GDM1 (cell line): ENCODE measurements around the gene NRCAM.
"Not testable (repeated sequence)": the region's sequence is repeated elsewhere in the genome, so short reads cannot be mapped to it uniquely, and the experiment has no call there.

Experiments used
- DNase-seq: peaks from one replicate; lab custom pipeline; 2025; lab: John Stamatoyannopoulos, UW

NRCAM gene

GRCh38 chr7:108455998-108456677, at the start of gene NRCAM:
TSS of gene NRCAM (minus strand) at chr7:108456436. CDS start at chr7:108240064, 216,372 bp downstream.
- DNase-seq: no peak

- DNase-seq: not testable (repeated sequence)
These were observed 48.3 kb upstream of the NRCAM start for GRCh38 chr7:108504576-108504975.

- DNase-seq: no peak
These were observed 47.1 kb upstream of the NRCAM start for GRCh38 chr7:108503112-108504026.

- DNase-seq: no peak
These were observed 43.3 kb upstream of the NRCAM start for GRCh38 chr7:108499566-108499965.

GRCh38 chr7:108498481-108498880, 42.2 kb upstream of the NRCAM start:
- DNase-seq: no peak

- peak; percentile 38 for DNase-seq
These were observed 41.0 kb upstream of the NRCAM start for GRCh38 chr7:108497082-108497725.

- DNase-seq: no peak
These were observed 36.5 kb upstream of the NRCAM start for GRCh38 chr7:108492742-108493141.

- DNase-seq: no peak
These were observed 32.7 kb upstream of the NRCAM start for GRCh38 chr7:108488768-108489538.

- no peak for DNase-seq
These were observed 31.4 kb upstream of the NRCAM start for GRCh38 chr7:108487646-108488045.

GRCh38 chr7:108486291-108486966, 30.2 kb upstream of the NRCAM start:
- no peak for DNase-seq

GRCh38 chr7:108484137-108484536, 27.9 kb upstream of the NRCAM start:
- DNase-seq: no peak

GRCh38 chr7:108480311-108480710, 24.1 kb upstream of the NRCAM start:
- no peak for DNase-seq

GRCh38 chr7:108479751-108480150, 23.5 kb upstream of the NRCAM start:
- no peak for DNase-seq

- no peak for DNase-seq
These were observed 22.9 kb upstream of the NRCAM start for GRCh38 chr7:108479118-108479517.

- no peak for DNase-seq
These were observed 12.0 kb upstream of the NRCAM start for GRCh38 chr7:108468246-108468645.

GRCh38 chr7:108467391-108467790, 11.2 kb upstream of the NRCAM start:
- no peak for DNase-seq

- DNase-seq: not testable (repeated sequence)
These were observed 10.1 kb upstream of the NRCAM start for GRCh38 chr7:108466322-108466721.

GRCh38 chr7:108464743-108465142, 8.5 kb upstream of the NRCAM start:
- no peak for DNase-seq

- no peak for DNase-seq
These were observed 7.4 kb upstream of the NRCAM start for GRCh38 chr7:108463613-108464012.

GRCh38 chr7:108461840-108462239, 5.6 kb upstream of the NRCAM start:
- no peak for DNase-seq

GRCh38 chr7:108460964-108461363, 4.7 kb upstream of the NRCAM start:
- no peak for DNase-seq
